ENCODE results near the gene CXCL9. TPM values are rescaled to one million over a fixed set of nuclear protein-coding genes. Genes with fewer than 3 reads are reported as not detected.

CXCL9 gene
- 0.04 to 0.08 TPM (median 0.04 TPM) in 3 replicates for polyA plus RNA-seq
- not detected for polyA plus RNA-seq (2011; ENCODE audit: low read depth)
- 0.06 and 0.12 TPM in 2 replicates for polyA plus RNA-seq (2011; cell fraction: cytosol; rRNA removed)
- polyA plus RNA-seq (2011; cell fraction: nucleus; rRNA removed) = 0.04 and 0.15 TPM in 2 replicates
- not detected in 2 replicates for polyA plus RNA-seq (2012; ENCODE audit: low replicate concordance)
- polyA minus RNA-seq = 0.06 to 0.23 TPM (median 0.20 TPM) in 3 replicates
- polyA minus RNA-seq (2011; cell fraction: cytosol; rRNA and poly(A)+ RNA removed) = not detected
- polyA minus RNA-seq (2011; cell fraction: nucleus; rRNA and poly(A)+ RNA removed) = not detected in 2 replicates

DNA sequence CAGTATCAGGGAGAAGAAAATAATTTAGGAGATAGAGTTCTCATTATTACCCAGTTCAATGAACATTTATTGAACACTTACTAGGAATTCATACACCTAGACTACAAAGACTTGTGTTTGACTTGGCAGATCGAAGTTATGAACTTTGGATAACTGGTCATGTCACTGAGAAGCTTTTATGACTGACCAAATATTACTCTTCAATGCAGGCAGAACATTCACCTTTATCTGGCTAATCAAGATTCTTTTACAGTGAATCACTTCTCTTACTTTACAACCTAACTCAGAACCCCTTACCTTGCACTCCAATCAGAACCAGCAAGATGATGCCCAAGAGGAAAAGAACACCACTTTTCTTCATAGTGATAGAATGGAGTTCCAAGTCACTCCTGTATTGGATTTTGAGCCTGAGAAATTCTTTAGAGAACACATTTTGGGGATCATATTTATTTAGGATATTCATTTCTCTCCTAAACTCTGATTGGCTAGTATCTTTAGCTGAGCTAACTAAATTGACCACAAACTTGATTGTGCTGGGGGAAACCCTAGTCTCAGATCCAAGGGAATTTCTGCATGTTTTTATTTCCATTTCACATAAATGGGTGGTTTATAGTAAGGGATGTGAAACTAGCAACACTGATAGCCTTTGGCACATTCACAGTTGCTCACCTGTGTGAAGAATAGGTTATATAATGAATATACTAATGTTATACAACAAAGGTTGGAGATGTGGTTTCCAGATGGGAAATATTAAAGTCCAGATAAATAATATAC, at the start of gene CXCL9:
Gene CXCL9 (minus strand): TSS at position 421 of the 774 bp plus-strand sequence. CDS start 60 bp downstream, at position 361.
- DNase-seq (ENCODE audit: low read depth, low spot score) (no peak), FAIRE-seq (peak; percentile 78)
- Histone ChIP-seq H3K36me3 (ENCODE audit: control insufficient read depth in 2 of 2, extremely low read depth in 1 of 2, insufficient read depth in 2 of 2, low read length in 2 of 2) (no peaks in the 10 kb centered on the region), H3K9ac (ENCODE audit: control insufficient read depth, extremely low read depth, insufficient read depth, low read length) (no peak within 1 kb of the TSS), H3K79me2 (ENCODE audit: control insufficient read depth, insufficient read depth, low read length) (no peaks in the 10 kb centered on the region), H3K9me1 (ENCODE audit: control insufficient read depth, extremely low read depth, insufficient read depth, low read length) (no peaks in the 10 kb centered on the region), H3K9me3 (ENCODE audit: control insufficient read depth, low read depth, low read length) (no peaks in the 10 kb centered on the region), H4K20me1 (ENCODE audit: control insufficient read depth, extremely low read depth, insufficient read depth, low read length) (no peaks in the 10 kb centered on the region), H3K27ac (ENCODE audit: control insufficient read depth, insufficient read depth, low read length) (no peak within 1 kb of the TSS), H2AFZ (ENCODE audit: control insufficient read depth, low read length) (no peak within 1 kb of the TSS), H3K4me1 (ENCODE audit: control insufficient read depth, extremely low read depth, insufficient read depth, low read length) (peaks cover 21% of the 10 kb centered on the region), H3K27me3 (ENCODE audit: control insufficient read depth, extremely low read depth, insufficient read depth, low read length) (no peaks in the 10 kb centered on the region), H3K4me3 (ENCODE audit: control insufficient read depth in 2 of 3, extremely low read depth in 1 of 3, insufficient read depth in 2 of 3, low read depth in 1 of 3, low read length in 3 of 3) (no peak within 1 kb of the TSS), H3K4me2 (ENCODE audit: control insufficient read depth, extremely low read depth, insufficient read depth, low read depth, low read length) (peak within 1 kb of the TSS; percentile 49)
- TF ChIP-seq, protein P1, sequence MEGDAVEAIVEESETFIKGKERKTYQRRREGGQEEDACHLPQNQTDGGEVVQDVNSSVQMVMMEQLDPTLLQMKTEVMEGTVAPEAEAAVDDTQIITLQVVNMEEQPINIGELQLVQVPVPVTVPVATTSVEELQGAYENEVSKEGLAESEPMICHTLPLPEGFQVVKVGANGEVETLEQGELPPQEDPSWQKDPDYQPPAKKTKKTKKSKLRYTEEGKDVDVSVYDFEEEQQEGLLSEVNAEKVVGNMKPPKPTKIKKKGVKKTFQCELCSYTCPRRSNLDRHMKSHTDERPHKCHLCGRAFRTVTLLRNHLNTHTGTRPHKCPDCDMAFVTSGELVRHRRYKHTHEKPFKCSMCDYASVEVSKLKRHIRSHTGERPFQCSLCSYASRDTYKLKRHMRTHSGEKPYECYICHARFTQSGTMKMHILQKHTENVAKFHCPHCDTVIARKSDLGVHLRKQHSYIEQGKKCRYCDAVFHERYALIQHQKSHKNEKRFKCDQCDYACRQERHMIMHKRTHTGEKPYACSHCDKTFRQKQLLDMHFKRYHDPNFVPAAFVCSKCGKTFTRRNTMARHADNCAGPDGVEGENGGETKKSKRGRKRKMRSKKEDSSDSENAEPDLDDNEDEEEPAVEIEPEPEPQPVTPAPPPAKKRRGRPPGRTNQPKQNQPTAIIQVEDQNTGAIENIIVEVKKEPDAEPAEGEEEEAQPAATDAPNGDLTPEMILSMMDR (optimal IDR thresholded peaks at IDR 0.05 in 1 of 3, IDR thresholded peaks at IDR 0.05 in 1 of 3, conservative IDR thresholded peaks at IDR 0.05 in 1 of 3; ENCODE audit: extremely low read depth in 1 of 3, insufficient read depth in 2 of 3, low read length in 3 of 3) = no peak
- TF ChIP-seq EZH2 (IDR thresholded peaks at IDR 0.05; ENCODE audit: low read length) = no peak
- dilution Hi-C loops (cut with MboI; ENCODE audit: extremely low pct_ligation_motif_present, low sequenced_read_pairs) = no loop called here

- no peaks in the 10 kb centered on the region for H4K20me1 ChIP-seq (ENCODE audit: control insufficient read depth, extremely low read depth, insufficient read depth, low read length)
- no peaks in the 10 kb centered on the region for H3K79me2 ChIP-seq (ENCODE audit: control insufficient read depth, insufficient read depth, low read length)
- H3K9me1 ChIP-seq (ENCODE audit: control insufficient read depth, extremely low read depth, insufficient read depth, low read length) = no peaks in the 10 kb centered on the region
- no peak overlapping the region for H3K4me2 ChIP-seq (ENCODE audit: control insufficient read depth, extremely low read depth, insufficient read depth, low read depth, low read length)
- no peak overlapping the region for H3K4me3 ChIP-seq (ENCODE audit: control insufficient read depth in 2 of 3, extremely low read depth in 1 of 3, insufficient read depth in 2 of 3, low read depth in 1 of 3, low read length in 3 of 3)
- H3K27me3 ChIP-seq (ENCODE audit: control insufficient read depth, extremely low read depth, insufficient read depth, low read length) = no peaks in the 10 kb centered on the region
- dilution Hi-C loops (cut with MboI; ENCODE audit: extremely low pct_ligation_motif_present, low sequenced_read_pairs) = no loop called here
- H3K9me3 ChIP-seq (ENCODE audit: control insufficient read depth, low read depth, low read length) = no peaks in the 10 kb centered on the region
- peaks cover 22% of the 10 kb centered on the region for H3K4me1 ChIP-seq (ENCODE audit: control insufficient read depth, extremely low read depth, insufficient read depth, low read length)
- FAIRE-seq (no peak), DNase-seq (ENCODE audit: low read depth, low spot score) (no peak)
- TF ChIP-seq, protein P1 (optimal IDR thresholded peaks at IDR 0.05 in 1 of 3, IDR thresholded peaks at IDR 0.05 in 1 of 3, conservative IDR thresholded peaks at IDR 0.05 in 1 of 3; ENCODE audit: extremely low read depth in 1 of 3, insufficient read depth in 2 of 3, low read length in 3 of 3) = no peak
- no peak for TF ChIP-seq EZH2 (IDR thresholded peaks at IDR 0.05; ENCODE audit: low read length)
- H3K36me3 ChIP-seq (ENCODE audit: control insufficient read depth in 2 of 2, extremely low read depth in 1 of 2, insufficient read depth in 2 of 2, low read length in 2 of 2) = no peaks in the 10 kb centered on the region
- H3K27ac ChIP-seq (ENCODE audit: control insufficient read depth, insufficient read depth, low read length) = no peak overlapping the region
- H2AFZ ChIP-seq (ENCODE audit: control insufficient read depth, low read length) = no peak overlapping the region
- no peak overlapping the region for H3K9ac ChIP-seq (ENCODE audit: control insufficient read depth, extremely low read depth, insufficient read depth, low read length)
Measured at GRCh38 chr4:76055421-76055820, 48.1 kb upstream of the CXCL9 start.
